HepG2 (cell line): ENCODE data around the gene TK1. TPM values are rescaled to one million over a fixed set of nuclear protein-coding genes. Genes with fewer than 3 reads are reported as not detected.

Experiments
- CCAR2 ChIP-seq: fragments of 200-400 bp; formaldehyde crosslinking; optimal IDR thresholded peaks from 2 replicates; pipeline ENCODE3; 2018; ENCODE audit warnings: low read depth, mild to moderate bottlenecking, low read length, moderate library complexity
- HDAC2 ChIP-seq: sonication (generic); formaldehyde crosslinking; IDR thresholded peaks from 2 replicates; pipeline ENCODE4 v1.4.0; 2020; ENCODE audit warnings: missing genetic modification reagents
- MXI1 ChIP-seq: IDR thresholded peaks from 3 replicates; pipeline ENCODE4 v1.6.1; 2012; ENCODE audit warnings: low read depth, low read length, inconsistent platforms, borderline replicate concordance
- NFE2 ChIP-seq: sonication (generic); formaldehyde crosslinking; IDR thresholded peaks from 2 replicates; pipeline ENCODE4 v1.4.0; 2020; ENCODE audit warnings: missing genetic modification reagents
- RARA ChIP-seq: IDR thresholded peaks from 2 replicates; pipeline ENCODE4 v1.6.1; 2016; ENCODE audit warnings: missing genetic modification reagents, missing compliant biosample characterization
- RNF219 ChIP-seq: sonication (generic); formaldehyde crosslinking; IDR thresholded peaks from 2 replicates; pipeline ENCODE4 v1.5.0; 2020; ENCODE audit warnings: mild to moderate bottlenecking, missing genetic modification reagents
- SP4 ChIP-seq: sonication (generic); formaldehyde crosslinking; IDR thresholded peaks from 2 replicates; pipeline ENCODE4 v1.8.1; 2023; ENCODE audit warnings: mild to moderate bottlenecking, missing genetic modification reagents
- SP5 ChIP-seq: IDR thresholded peaks from 2 replicates; pipeline ENCODE4 v1.6.1; 2016; ENCODE audit warnings: low read depth, borderline replicate concordance
- TP53 ChIP-seq: sonication (generic); formaldehyde crosslinking; conservative IDR thresholded peaks from 2 replicates; pipeline ENCODE4 v1.4.0; 2020; ENCODE audit warnings: missing genetic modification reagents
- WIZ ChIP-seq: sonication (generic); formaldehyde crosslinking; IDR thresholded peaks from 2 replicates; pipeline ENCODE4 v1.5.1; 2020; ENCODE audit warnings: mild to moderate bottlenecking, missing genetic modification reagents
- ZBTB40 ChIP-seq, 2 experiments: fragments of 450-650 bp in 1 of 2; sonication (generic) in 1 of 2; formaldehyde crosslinking in 1 of 2; IDR thresholded peaks; 2 replicates each; pipeline versions ENCODE4 v1.6.1 to v1.8.0; 2016 to 2022; ENCODE audit warnings: antibody characterized with exemption in 1 of 2, mild to moderate bottlenecking in 1 of 2, missing genetic modification reagents in 1 of 2
- ZBTB7A ChIP-seq: sonication (generic); formaldehyde crosslinking; IDR thresholded peaks from 2 replicates; pipeline ENCODE4 v1.8.0; 2022; ENCODE audit warnings: mild to moderate bottlenecking, missing genetic modification reagents
- ZNF205 ChIP-seq: IDR thresholded peaks from 2 replicates; pipeline ENCODE4 v1.6.1; 2018; ENCODE audit warnings: missing biosample characterization, missing genetic modification reagents
- ZNF333 ChIP-seq: sonication (generic); formaldehyde crosslinking; IDR thresholded peaks from 2 replicates; pipeline ENCODE4 v1.4.0; 2020; ENCODE audit warnings: mild to moderate bottlenecking, missing genetic modification reagents, borderline replicate concordance
- ZNF496 ChIP-seq: sonication (generic); formaldehyde crosslinking; IDR thresholded peaks from 2 replicates; pipeline ENCODE4 v1.8.1; 2023; ENCODE audit warnings: mild to moderate bottlenecking, moderate library complexity, missing genetic modification reagents; ENCODE audit not compliant: insufficient replicate concordance
- ZNF607 ChIP-seq: sonication (generic); formaldehyde crosslinking; IDR thresholded peaks from 2 replicates; pipeline ENCODE4 v1.5.1; 2020; ENCODE audit warnings: missing genetic modification reagents, mild to moderate bottlenecking, borderline replicate concordance
- polyA plus RNA-seq, 8 experiments: library from polyadenylated mRNA; depleted of rRNA in 3 of 8; stranded (reverse) in 7 of 8; unstranded in 1 of 8; fragments of >200 nt; fragmentation: Illumina TruSeq in 4 of 8; extraction: Trizol in 4 of 8; gene quantifications; 2 replicates each; pipeline versions ENCODE4 v1.2.1 to v1.2.3, GENCODE V29; 2011 to 2016; ENCODE audit warnings: low read depth in 4 of 8, missing spikeins in 1 of 8, mixed read lengths in 1 of 8; ENCODE audit not compliant: insufficient read depth in 1 of 8
- total RNA-seq, 5 experiments: library from RNA; depleted of rRNA; stranded (reverse); fragments of >200 nt; fragmentation: Illumina TruSeq; extraction: Trizol; gene quantifications; 2 replicates each; pipeline ENCODE4 v1.2.3, GENCODE V29; 2016; ENCODE audit warnings: low read depth in 1 of 5
- TF ChIP-seq, protein P1 (sequence below): fragments of 450-650 bp; IDR thresholded peaks from 2 replicates; pipeline ENCODE4 v1.6.1; 2016

The TK1 gene
- total and polyA plus RNA-seq, 2 of the 13 experiments (the other 11 are each of a cell fraction or from before 2014, with no cell fraction given): 45.0 to 96.0 TPM

- no peak for TF ChIP-seq ZBTB40 (IDR thresholded peaks at IDR 0.05)
- peak; percentile 89 for TF ChIP-seq ZBTB40 (CRISPR knock-in tag; IDR thresholded peaks at IDR 0.05)
- peak; percentile 19; the same call in 1 of the 2 replicates for TF ChIP-seq ZNF205 (CRISPR knock-in tag)
- TF ChIP-seq SP5 (CRISPR knock-in tag): peak; percentile 90
- no peak for TF ChIP-seq ZNF496 (CRISPR knock-in tag)
- peak; percentile 89 for TF ChIP-seq ZNF333 (CRISPR knock-in tag)
- TF ChIP-seq, protein P1, sequence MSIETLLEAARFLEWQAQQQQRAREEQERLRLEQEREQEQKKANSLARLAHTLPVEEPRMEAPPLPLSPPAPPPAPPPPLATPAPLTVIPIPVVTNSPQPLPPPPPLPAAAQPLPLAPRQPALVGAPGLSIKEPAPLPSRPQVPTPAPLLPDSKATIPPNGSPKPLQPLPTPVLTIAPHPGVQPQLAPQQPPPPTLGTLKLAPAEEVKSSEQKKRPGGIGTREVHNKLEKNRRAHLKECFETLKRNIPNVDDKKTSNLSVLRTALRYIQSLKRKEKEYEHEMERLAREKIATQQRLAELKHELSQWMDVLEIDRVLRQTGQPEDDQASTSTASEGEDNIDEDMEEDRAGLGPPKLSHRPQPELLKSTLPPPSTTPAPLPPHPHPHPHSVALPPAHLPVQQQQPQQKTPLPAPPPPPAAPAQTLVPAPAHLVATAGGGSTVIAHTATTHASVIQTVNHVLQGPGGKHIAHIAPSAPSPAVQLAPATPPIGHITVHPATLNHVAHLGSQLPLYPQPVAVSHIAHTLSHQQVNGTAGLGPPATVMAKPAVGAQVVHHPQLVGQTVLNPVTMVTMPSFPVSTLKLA: peak; percentile 82
- no peak for TF ChIP-seq ZBTB7A (CRISPR knock-in tag)
- peak; percentile 36; the same call in 1 of the 2 replicates for TF ChIP-seq RARA (CRISPR knock-in tag)
- peak; percentile 100 for TF ChIP-seq MXI1
- TF ChIP-seq RNF219 (CRISPR knock-in tag): no peak
- no peak for TF ChIP-seq CCAR2
- TF ChIP-seq NFE2 (CRISPR knock-in tag): no peak
- peak; percentile 88 for TF ChIP-seq HDAC2 (CRISPR knock-in tag)
- peak; percentile 98 for TF ChIP-seq SP4 (CRISPR knock-in tag)
- no peak for TF ChIP-seq WIZ
- peak; percentile 84 for TF ChIP-seq ZNF607
- peak; percentile 77; the same call in 1 of the 2 replicates for TF ChIP-seq TP53
These were observed 27.3 kb upstream of the TK1 start, which contains the start of gene BIRC5 (continued) for GRCh38 chr17:78214016-78214705.
